WI38 (cell line): Measurements from ENCODE around the gene LAIR2.

ENCODE experiments used
- H3K4me3 ChIP-seq: 2 replicates; pipeline ENCODE4 v1.5.1; 2011; ENCODE audit warnings: low read depth, mild to moderate bottlenecking, control low read depth, low read length
- TF ChIP-seq, protein P1 (sequence below): IDR thresholded peaks from 2 replicates; pipeline ENCODE4 v1.5.1; 2012; ENCODE audit warnings: low read depth, mild to moderate bottlenecking, control low read depth, low read length

Gene LAIR2

DNA sequence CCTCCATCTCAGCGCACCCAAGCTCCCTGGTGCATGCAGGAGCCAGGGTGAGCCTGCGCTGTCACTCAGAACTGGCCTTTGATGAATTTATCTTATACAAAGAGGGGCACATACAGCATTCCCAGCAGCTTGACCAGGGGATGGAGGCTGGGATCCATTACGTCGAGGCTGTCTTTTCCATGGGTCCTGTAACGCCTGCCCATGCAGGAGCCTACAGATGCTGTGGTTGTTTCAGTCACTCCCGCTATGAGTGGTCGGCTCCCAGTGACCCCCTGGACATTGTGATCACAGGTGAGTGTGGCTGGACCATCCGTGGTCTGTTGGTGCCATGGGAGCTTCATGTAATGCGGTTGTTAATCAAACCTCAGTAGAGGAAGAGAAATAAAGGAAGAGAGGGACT, 33.0 kb downstream of the LAIR2 start:
- TF ChIP-seq, protein P1, sequence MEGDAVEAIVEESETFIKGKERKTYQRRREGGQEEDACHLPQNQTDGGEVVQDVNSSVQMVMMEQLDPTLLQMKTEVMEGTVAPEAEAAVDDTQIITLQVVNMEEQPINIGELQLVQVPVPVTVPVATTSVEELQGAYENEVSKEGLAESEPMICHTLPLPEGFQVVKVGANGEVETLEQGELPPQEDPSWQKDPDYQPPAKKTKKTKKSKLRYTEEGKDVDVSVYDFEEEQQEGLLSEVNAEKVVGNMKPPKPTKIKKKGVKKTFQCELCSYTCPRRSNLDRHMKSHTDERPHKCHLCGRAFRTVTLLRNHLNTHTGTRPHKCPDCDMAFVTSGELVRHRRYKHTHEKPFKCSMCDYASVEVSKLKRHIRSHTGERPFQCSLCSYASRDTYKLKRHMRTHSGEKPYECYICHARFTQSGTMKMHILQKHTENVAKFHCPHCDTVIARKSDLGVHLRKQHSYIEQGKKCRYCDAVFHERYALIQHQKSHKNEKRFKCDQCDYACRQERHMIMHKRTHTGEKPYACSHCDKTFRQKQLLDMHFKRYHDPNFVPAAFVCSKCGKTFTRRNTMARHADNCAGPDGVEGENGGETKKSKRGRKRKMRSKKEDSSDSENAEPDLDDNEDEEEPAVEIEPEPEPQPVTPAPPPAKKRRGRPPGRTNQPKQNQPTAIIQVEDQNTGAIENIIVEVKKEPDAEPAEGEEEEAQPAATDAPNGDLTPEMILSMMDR, result no peak
- H3K4me3 ChIP-seq, result no peak overlapping the region

- no peak overlapping the region for H3K4me3 ChIP-seq
- TF ChIP-seq, protein P1, result no peak
Measured at GRCh38 chr19:54536956-54537355, 34.3 kb downstream of the LAIR2 start.

DNA sequence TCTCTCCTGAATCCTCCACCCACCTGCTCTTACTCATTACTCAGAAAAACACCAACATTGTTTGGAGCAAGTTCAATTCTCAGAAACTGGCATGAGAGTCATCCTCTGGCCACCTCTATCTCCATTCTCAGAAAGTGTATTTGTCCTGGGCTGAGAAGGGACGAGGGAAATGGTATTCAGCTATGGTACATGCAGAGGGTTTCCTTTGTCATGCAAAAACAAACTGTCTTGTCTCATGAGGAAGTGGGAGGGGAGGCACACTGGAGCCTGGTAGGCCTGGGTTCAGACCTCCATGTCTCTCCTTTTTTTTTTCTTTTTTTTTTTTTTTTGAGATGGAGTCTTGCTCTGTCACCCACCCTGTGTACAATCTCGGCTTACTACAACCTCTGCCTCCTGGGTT, 39.1 kb downstream of the LAIR2 start:
- TF ChIP-seq, protein P1, result no peak

DNA sequence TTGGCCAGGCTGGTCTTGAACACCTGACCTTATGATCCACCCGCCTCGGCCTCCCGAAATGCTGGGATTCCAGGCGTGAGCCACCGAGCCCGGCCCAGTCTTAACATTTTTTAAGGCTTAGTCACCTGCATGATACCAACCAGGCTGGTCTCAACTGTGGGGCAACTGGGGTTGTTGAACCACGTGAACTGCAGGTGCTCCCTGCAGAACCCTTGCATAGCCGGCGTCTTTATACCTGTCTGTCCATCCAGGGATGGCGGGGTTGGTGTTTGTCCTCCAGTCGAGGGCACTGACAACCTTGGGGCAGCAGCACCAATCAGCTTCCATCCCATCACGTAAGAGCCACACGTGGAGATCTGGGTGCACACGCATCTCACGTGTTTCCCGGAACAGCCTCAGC, 46.2 kb downstream of the LAIR2 start:
- no peak overlapping the region for H3K4me3 ChIP-seq
- TF ChIP-seq, protein P1, result no peak

More for the DNA sequence above, 39.1 kb downstream of the LAIR2 start:
- no peak overlapping the region for H3K4me3 ChIP-seq

- H3K4me3 ChIP-seq, result no peak overlapping the region
Measured at GRCh38 chr19:54549224-54549623, 46.6 kb downstream of the LAIR2 start.

DNA sequence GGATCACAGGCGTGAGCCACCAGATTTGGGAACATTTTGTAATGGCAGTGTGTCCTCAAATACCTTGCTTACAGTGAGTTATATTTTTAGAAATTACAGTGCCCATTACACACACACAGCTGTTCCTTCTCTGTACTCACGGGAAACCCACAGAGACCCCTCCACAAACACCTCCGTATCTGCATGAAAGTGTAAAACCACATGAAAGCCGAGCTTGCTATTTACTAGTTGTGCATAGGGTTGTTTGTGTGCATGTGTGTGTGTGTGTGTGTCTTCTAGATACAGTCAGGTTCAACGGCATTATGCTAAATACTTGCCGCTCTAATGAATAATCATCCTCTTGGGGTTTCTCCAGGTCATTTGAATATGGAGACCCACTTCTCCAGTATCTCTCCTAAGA, 48.7 kb downstream of the LAIR2 start:
- TF ChIP-seq, protein P1, result no peak
- H3K4me3 ChIP-seq, result no peak overlapping the region

More at GRCh38 chr19:54549224-54549623, 46.6 kb downstream of the LAIR2 start:
- TF ChIP-seq, protein P1, result no peak

- TF ChIP-seq, protein P1, result no peak
- no peak overlapping the region for H3K4me3 ChIP-seq
Measured at GRCh38 chr19:54551950-54552912, 49.6 kb downstream of the LAIR2 start.
